ENCODE results near the gene KCTD16. TPM values are rescaled to one million over a fixed set of nuclear protein-coding genes. Genes with fewer than 3 reads are reported as not detected.
A peak's percentile ranks its signal among the peaks of the same experiment; 100 is the strongest.

The KCTD16 gene
- total and polyA plus RNA-seq, 2 donors (not counting 1 experiment from before 2014, with no cell fraction given): not detected

DNA sequence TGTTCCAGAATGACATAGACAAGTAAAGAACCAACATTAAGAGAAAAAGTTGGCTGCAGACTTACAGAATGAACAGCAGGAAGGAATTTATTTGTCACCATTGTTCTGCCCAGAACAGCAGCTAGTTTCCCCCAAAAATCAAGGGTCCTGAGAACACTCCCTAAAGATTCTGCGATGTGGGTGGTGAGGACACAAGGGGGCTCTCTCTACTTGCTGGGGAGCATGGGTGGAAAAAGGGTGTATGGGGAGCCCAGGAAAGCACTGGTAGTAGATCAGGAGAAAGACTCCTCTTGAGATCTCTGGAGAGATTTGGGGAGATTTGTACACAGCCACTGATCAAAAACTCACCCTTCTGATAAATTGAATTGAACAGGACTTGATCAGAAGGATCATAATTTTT is 316.5 kb downstream of the KCTD16 start:
- Histone ChIP-seq H3K4me3 (ENCODE audit: control extremely low read depth in 1 of 5, extremely low read depth in 1 of 5, insufficient read depth in 1 of 5, low read depth in 2 of 5, low read length in 4 of 5) (no peak overlapping the region), H3K36me3 (replicated peaks in 1 of 2; ENCODE audit: control extremely low read depth in 1 of 2, control insufficient read depth in 1 of 2, extremely low read depth in 1 of 2, insufficient read depth in 2 of 2, low read length in 1 of 2) (no peaks in the 10 kb centered on the region), H3K9me3 (ENCODE audit: control extremely low read depth in 1 of 3, control insufficient read depth in 2 of 3, insufficient read depth in 1 of 3, low read length in 2 of 3) (no peaks in the 10 kb centered on the region), H3K4me1 (ENCODE audit: control insufficient read depth in 2 of 2, insufficient read depth in 2 of 2, low read length in 2 of 2) (no peaks in the 10 kb centered on the region), H2AFZ (ENCODE audit: insufficient read depth, low read depth, low read length, poor library complexity, severe bottlenecking) (no peak overlapping the region), H3K4me2 (replicated peaks; ENCODE audit: low read depth, low read length, poor library complexity, severe bottlenecking) (no peak overlapping the region), H3K27me3 (replicated peaks in 1 of 4; ENCODE audit: control extremely low read depth in 1 of 4, control insufficient read depth in 3 of 4, insufficient read depth in 4 of 4, low read length in 3 of 4) (no peaks in the 10 kb centered on the region), H3K79me2 (ENCODE audit: control insufficient read depth, insufficient read depth, low read length) (no peaks in the 10 kb centered on the region), H3K9ac (ENCODE audit: low read length) (no peak overlapping the region), H4K20me1 (ENCODE audit: control insufficient read depth, insufficient read depth, low read length, poor library complexity, severe bottlenecking) (no peaks in the 10 kb centered on the region), H3K27ac (ENCODE audit: low read length in 2 of 2) (no peak overlapping the region)
- POLR2A ChIA-PET: no interaction called here
- ATAC-seq (ENCODE audit: low read depth) (no peak), DNase-seq (peak; percentile 8)
- H3K4me3 Mint-ChIP-seq: no peak overlapping the region
- no peaks in the 10 kb centered on the region for H3K4me1 Mint-ChIP-seq
- no peak overlapping the region for H3K27ac Mint-ChIP-seq
- TF ChIP-seq EZH2 (IDR thresholded peaks at IDR 0.05; ENCODE audit: borderline replicate concordance, insufficient read depth, low read depth, low read length, poor library complexity, severe bottlenecking): no peak
- TF ChIP-seq, protein P1, sequence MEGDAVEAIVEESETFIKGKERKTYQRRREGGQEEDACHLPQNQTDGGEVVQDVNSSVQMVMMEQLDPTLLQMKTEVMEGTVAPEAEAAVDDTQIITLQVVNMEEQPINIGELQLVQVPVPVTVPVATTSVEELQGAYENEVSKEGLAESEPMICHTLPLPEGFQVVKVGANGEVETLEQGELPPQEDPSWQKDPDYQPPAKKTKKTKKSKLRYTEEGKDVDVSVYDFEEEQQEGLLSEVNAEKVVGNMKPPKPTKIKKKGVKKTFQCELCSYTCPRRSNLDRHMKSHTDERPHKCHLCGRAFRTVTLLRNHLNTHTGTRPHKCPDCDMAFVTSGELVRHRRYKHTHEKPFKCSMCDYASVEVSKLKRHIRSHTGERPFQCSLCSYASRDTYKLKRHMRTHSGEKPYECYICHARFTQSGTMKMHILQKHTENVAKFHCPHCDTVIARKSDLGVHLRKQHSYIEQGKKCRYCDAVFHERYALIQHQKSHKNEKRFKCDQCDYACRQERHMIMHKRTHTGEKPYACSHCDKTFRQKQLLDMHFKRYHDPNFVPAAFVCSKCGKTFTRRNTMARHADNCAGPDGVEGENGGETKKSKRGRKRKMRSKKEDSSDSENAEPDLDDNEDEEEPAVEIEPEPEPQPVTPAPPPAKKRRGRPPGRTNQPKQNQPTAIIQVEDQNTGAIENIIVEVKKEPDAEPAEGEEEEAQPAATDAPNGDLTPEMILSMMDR (IDR thresholded peaks at IDR 0.05): no peak
- no peaks in the 10 kb centered on the region for H3K27me3 Mint-ChIP-seq
- 100% methylated on average over 1 of the region's 1 CpG for WGBS (ENCODE audit: insufficient coverage)
- intact Hi-C loops (cut with micrococcal nuclease): loop anchor here (5.0 kb wide), 1 partner anchor 1340 kb away; no protein-coding TSS in a partner anchor
- CTCF ChIA-PET: no interaction called here
- peaks cover 9% of the 10 kb centered on the region for H3K9me3 Mint-ChIP-seq (ENCODE audit: insufficient read depth)

DNA sequence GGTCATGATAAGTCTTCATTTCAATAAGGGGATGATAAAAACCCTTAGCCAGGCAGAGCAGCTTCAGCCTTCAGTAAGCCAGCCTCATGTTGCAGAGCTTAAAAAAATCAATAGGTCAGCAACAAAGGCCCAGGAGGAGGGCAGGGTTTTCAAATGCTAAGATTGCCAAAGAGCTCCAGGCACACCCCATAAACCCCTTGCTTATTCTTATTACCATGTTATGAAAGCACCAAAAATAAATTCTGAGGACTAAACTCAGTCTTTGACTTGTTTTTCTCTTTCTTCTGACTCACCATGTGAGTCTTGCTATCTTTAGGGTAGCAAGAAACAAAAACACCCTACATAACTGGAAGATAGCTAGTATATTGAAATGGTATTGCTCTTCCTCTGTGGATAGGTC is 317.1 kb downstream of the KCTD16 start:
- Histone ChIP-seq H3K27ac (ENCODE audit: low read length in 2 of 2) (no peak overlapping the region), H3K9me3 (ENCODE audit: control extremely low read depth in 1 of 3, control insufficient read depth in 2 of 3, insufficient read depth in 1 of 3, low read length in 2 of 3) (no peaks in the 10 kb centered on the region), H4K20me1 (ENCODE audit: control insufficient read depth, insufficient read depth, low read length, poor library complexity, severe bottlenecking) (no peaks in the 10 kb centered on the region), H3K4me2 (replicated peaks; ENCODE audit: low read depth, low read length, poor library complexity, severe bottlenecking) (no peak overlapping the region), H3K4me1 (ENCODE audit: control insufficient read depth in 2 of 2, insufficient read depth in 2 of 2, low read length in 2 of 2) (no peaks in the 10 kb centered on the region), H3K4me3 (ENCODE audit: control extremely low read depth in 1 of 5, extremely low read depth in 1 of 5, insufficient read depth in 1 of 5, low read depth in 2 of 5, low read length in 4 of 5) (no peak overlapping the region), H2AFZ (ENCODE audit: insufficient read depth, low read depth, low read length, poor library complexity, severe bottlenecking) (no peak overlapping the region), H3K79me2 (ENCODE audit: control insufficient read depth, insufficient read depth, low read length) (no peaks in the 10 kb centered on the region), H3K36me3 (replicated peaks in 1 of 2; ENCODE audit: control extremely low read depth in 1 of 2, control insufficient read depth in 1 of 2, extremely low read depth in 1 of 2, insufficient read depth in 2 of 2, low read length in 1 of 2) (no peaks in the 10 kb centered on the region), H3K27me3 (replicated peaks in 1 of 4; ENCODE audit: control extremely low read depth in 1 of 4, control insufficient read depth in 3 of 4, insufficient read depth in 4 of 4, low read length in 3 of 4) (no peaks in the 10 kb centered on the region), H3K9ac (ENCODE audit: low read length) (no peak overlapping the region)
- no peak overlapping the region for H3K27ac Mint-ChIP-seq
- H3K9me3 Mint-ChIP-seq (ENCODE audit: insufficient read depth): peaks cover 9% of the 10 kb centered on the region
- POLR2A ChIA-PET: no interaction called here
- intact Hi-C loops (cut with micrococcal nuclease): loop anchor here (5.0 kb wide), 1 partner anchor 1340 kb away; no protein-coding TSS in a partner anchor
- no peak for DNase-seq
- CTCF ChIA-PET: no interaction called here
- no peaks in the 10 kb centered on the region for H3K27me3 Mint-ChIP-seq
- ATAC-seq (ENCODE audit: low read depth): no peak
- no peak overlapping the region for H3K4me3 Mint-ChIP-seq
- no peaks in the 10 kb centered on the region for H3K4me1 Mint-ChIP-seq
- no peak for TF ChIP-seq EZH2 (IDR thresholded peaks at IDR 0.05; ENCODE audit: borderline replicate concordance, insufficient read depth, low read depth, low read length, poor library complexity, severe bottlenecking)
- TF ChIP-seq, protein P1 (IDR thresholded peaks at IDR 0.05): no peak
